GM18873 (cell line): ENCODE measurements around the gene PPM1H.

Source experiments
- ATAC-seq: cut with Tn5 transposase; IDR thresholded peaks from one replicate; pipeline ENCODE4 v1.9.1; 2021; ENCODE audit warnings: mild to moderate bottlenecking, moderate library complexity, moderate number of reproducible peaks; ENCODE audit not compliant: unreplicated experiment, low FRiP score

PPM1H gene

GRCh38 chr12:62720661-62721330, 214.2 kb downstream of the PPM1H start:
- ATAC-seq, result no peak

- no peak for ATAC-seq
Observed at GRCh38 chr12:62720025-62720424, 214.9 kb downstream of the PPM1H start.

GRCh38 chr12:62718762-62719426, 216.1 kb downstream of the PPM1H start:
- no peak for ATAC-seq

- ATAC-seq, result no peak
Observed at GRCh38 chr12:62717643-62718042, 217.3 kb downstream of the PPM1H start.

GRCh38 chr12:62716866-62717525, 218.0 kb downstream of the PPM1H start:
- ATAC-seq, result no peak

- no peak for ATAC-seq
Observed at GRCh38 chr12:62716037-62716436, 218.9 kb downstream of the PPM1H start.

GRCh38 chr12:62714774-62715721, 219.9 kb downstream of the PPM1H start:
- ATAC-seq, result no peak

GRCh38 chr12:62714181-62714773, 220.7 kb downstream of the PPM1H start:
- ATAC-seq, result no peak

- no peak for ATAC-seq
Observed at GRCh38 chr12:62713723-62714122, 221.2 kb downstream of the PPM1H start.

- no peak for ATAC-seq
Observed at GRCh38 chr12:62712681-62713573, 222.0 kb downstream of the PPM1H start.

GRCh38 chr12:62711631-62712241, 223.2 kb downstream of the PPM1H start:
- no peak for ATAC-seq

GRCh38 chr12:62709311-62709710, 225.6 kb downstream of the PPM1H start:
- ATAC-seq, result no peak

GRCh38 chr12:62707939-62708338, 227.0 kb downstream of the PPM1H start:
- no peak for ATAC-seq

GRCh38 chr12:62705846-62706245, 229.1 kb downstream of the PPM1H start:
- ATAC-seq, result no peak

- ATAC-seq, result no peak
Observed at GRCh38 chr12:62703011-62703380, 232.0 kb downstream of the PPM1H start.

- ATAC-seq, result no peak
Observed at GRCh38 chr12:62701492-62701891, 233.5 kb downstream of the PPM1H start.

GRCh38 chr12:62700091-62700880, 234.7 kb downstream of the PPM1H start:
- no peak for ATAC-seq

- ATAC-seq, result no peak
Observed at GRCh38 chr12:62698701-62699101, 236.2 kb downstream of the PPM1H start.
